ENCODE results near the gene GANC.
A peak's percentile ranks its signal among the peaks of the same experiment; 100 is the strongest.

GANC gene

DNA sequence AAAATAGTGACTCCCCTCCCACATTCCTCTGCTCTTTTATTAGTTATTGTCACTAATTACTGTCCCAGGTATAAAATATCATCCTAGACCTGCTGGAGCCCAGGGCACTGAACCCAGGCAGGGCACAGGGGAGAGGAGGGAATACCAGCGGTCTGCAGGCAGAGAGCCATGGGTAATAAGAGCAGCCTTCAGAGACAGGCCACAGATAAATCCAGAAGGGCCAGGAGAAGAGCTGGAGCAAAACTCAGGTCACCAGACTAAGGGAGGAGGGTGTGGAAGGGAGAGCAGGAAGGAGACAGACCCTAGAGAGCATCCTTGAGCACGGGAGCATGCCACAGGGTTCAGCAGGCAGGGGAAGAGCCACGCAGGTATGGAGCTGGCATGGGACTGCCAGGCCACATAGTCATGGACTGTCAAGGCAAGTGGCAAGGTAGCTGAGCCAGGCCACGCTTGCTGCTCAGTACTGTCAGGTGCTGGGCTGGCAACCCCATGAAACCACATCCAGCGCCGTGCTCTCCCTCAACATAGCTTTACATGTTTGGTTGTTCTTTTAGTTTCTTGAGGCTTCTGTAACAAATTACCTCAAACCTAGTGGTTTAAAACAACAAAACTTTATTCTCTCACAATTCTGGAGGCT is 70.7 kb downstream of the GANC start:
- Histone ChIP-seq H3K9me3 (ENCODE audit: control insufficient read depth, low read length) (no peaks in the 10 kb centered on the region), H3K4me3 (ENCODE audit: extremely low read depth, insufficient read depth, low read length, poor library complexity, severe bottlenecking) (no peak overlapping the region), H3K36me3 (ENCODE audit: control insufficient read depth, insufficient read depth, low read length) (peaks cover 4% of the 10 kb centered on the region), H3K4me1 (ENCODE audit: control insufficient read depth, insufficient read depth, low read length, poor library complexity, severe bottlenecking) (peaks cover 11% of the 10 kb centered on the region), H3K27ac (ENCODE audit: low read depth, low read length, severe bottlenecking) (no peak overlapping the region)
- 80 to 83% methylated on average over 4 to 6 of the region's 6 CpGs for WGBS, 2 experiments (ENCODE audit: insufficient coverage in 2 of 2)

DNA sequence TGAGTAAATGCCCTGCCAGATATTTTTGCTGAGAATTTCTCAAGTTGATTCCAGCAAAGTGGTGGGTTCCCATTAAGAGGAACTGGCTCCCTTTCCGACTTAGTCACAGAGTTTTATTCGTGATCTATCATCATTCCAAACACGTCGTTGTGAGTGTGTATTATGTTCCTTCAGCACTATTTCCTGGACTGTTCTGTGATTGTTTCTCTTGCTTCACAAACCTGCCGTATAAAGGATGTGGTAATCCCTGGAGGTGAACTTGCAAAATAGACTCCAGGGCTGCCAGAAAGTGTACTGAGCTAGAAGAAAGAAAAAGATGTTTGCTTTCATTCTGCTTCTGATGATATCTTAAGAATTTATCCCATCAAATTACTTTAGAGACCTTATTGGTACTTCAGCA is 71.8 kb downstream of the GANC start:
- no peak overlapping the region for H3K4me3 ChIP-seq (ENCODE audit: extremely low read depth, insufficient read depth, low read length, poor library complexity, severe bottlenecking)
- peaks cover 4% of the 10 kb centered on the region for H3K36me3 ChIP-seq (ENCODE audit: control insufficient read depth, insufficient read depth, low read length)
- 90 to 100% methylated on average over 2 of the region's 5 CpGs for WGBS, 2 experiments (ENCODE audit: insufficient coverage in 2 of 2)
- no peaks in the 10 kb centered on the region for H3K9me3 ChIP-seq (ENCODE audit: control insufficient read depth, low read length)
- no peak overlapping the region for H3K27ac ChIP-seq (ENCODE audit: low read depth, low read length, severe bottlenecking)
- H3K4me1 ChIP-seq (ENCODE audit: control insufficient read depth, insufficient read depth, low read length, poor library complexity, severe bottlenecking), result peaks cover 12% of the 10 kb centered on the region

DNA sequence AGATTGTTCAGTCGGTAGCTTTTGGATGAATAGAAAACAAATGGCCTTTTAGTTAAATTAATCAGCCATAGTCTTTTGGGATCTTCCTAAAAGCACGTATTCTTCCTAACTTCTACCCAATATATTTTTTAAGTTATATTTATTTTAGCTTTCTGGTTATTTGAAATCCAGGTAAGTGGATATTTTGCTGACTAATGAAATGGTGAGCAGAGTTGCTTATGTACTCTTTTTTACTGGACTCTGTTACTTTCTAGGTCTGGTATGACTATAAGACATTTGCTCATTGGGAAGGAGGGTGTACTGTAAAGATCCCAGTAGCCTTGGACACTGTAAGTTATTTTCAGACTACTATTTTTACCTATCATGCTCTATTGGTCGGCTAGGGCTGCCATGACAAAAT is 72.5 kb downstream of the GANC start:
- 88 to 100% methylated on average over 1 of the region's 3 CpGs for WGBS, 2 experiments (ENCODE audit: insufficient coverage in 2 of 2)
- H3K27ac ChIP-seq (ENCODE audit: low read depth, low read length, severe bottlenecking), result no peak overlapping the region
- no peaks in the 10 kb centered on the region for H3K9me3 ChIP-seq (ENCODE audit: control insufficient read depth, low read length)
- H3K36me3 ChIP-seq (ENCODE audit: control insufficient read depth, insufficient read depth, low read length), result peaks cover 4% of the 10 kb centered on the region
- H3K4me3 ChIP-seq (ENCODE audit: extremely low read depth, insufficient read depth, low read length, poor library complexity, severe bottlenecking), result no peak overlapping the region
- H3K4me1 ChIP-seq (ENCODE audit: control insufficient read depth, insufficient read depth, low read length, poor library complexity, severe bottlenecking), result peaks cover 12% of the 10 kb centered on the region

DNA sequence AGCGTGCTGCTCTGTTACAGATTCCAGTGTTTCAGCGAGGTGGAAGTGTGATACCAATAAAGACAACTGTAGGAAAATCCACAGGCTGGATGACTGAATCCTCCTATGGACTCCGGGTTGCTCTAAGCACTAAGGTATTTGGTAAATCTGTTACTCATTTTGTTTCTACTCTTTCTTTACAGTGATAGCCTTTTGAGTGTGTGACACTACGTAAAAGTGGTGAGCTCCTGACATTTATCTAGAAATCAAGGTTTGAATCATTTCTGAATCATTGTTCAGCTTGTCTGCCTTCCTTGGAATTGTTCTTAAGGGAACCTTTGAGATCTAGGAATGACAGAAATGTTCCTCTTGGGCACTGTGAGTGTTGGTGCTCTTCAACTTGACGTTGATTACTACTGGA is 75.1 kb downstream of the GANC start:
- 93 to 95% methylated on average over 3 to 4 of the region's 5 CpGs for WGBS, 2 experiments (ENCODE audit: insufficient coverage in 2 of 2)
- Histone ChIP-seq H3K4me1 (ENCODE audit: control insufficient read depth, insufficient read depth, low read length, poor library complexity, severe bottlenecking) (peaks cover 12% of the 10 kb centered on the region), H3K36me3 (ENCODE audit: control insufficient read depth, insufficient read depth, low read length) (peaks cover 13% of the 10 kb centered on the region), H3K9me3 (ENCODE audit: control insufficient read depth, low read length) (no peaks in the 10 kb centered on the region), H3K4me3 (ENCODE audit: extremely low read depth, insufficient read depth, low read length, poor library complexity, severe bottlenecking) (no peak overlapping the region), H3K27ac (ENCODE audit: low read depth, low read length, severe bottlenecking) (no peak overlapping the region)

DNA sequence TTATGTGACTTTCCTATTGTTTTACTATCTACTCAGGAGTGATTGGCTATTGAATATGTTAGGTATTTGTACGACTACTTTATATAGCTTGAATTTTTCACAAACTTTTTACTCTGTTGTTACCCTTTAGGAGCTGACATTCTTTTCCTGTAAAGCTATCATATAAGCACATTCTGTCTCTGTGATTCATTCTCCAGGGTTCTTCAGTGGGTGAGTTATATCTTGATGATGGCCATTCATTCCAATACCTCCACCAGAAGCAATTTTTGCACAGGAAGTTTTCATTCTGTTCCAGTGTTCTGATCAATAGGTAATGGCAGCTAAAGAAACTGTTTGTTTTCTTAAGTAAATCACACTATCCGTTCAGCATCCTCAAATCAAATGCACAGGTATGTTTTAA is 76.2 kb downstream of the GANC start:
- H3K36me3 ChIP-seq (ENCODE audit: control insufficient read depth, insufficient read depth, low read length), result peaks cover 9% of the 10 kb centered on the region
- peak overlapping the region; percentile 37 for H3K27ac ChIP-seq (ENCODE audit: low read depth, low read length, severe bottlenecking)
- WGBS, 2 experiments (ENCODE audit: insufficient coverage in 2 of 2), result no CpG with 5 or more reads among the region's 2 CpGs

DNA sequence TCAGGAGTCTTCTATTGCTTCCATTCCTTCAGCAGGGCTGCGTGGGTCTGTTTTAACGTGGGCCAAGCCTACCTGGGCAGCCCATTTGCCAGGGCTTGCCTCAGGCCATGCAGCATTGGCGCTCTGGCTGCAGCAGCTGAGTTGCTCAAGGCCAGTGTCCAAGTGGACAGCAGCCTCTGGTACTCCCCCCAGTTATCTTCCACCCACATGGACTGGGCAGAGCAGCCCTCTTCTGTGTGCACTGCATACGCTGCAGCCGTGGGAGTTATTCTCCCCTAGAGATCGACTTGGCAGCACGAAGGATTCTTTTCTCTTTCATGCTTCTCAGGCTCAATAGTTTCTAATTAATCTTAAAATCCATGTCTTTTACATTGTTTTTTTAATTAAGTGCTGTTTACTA is 79.4 kb downstream of the GANC start:
- H3K4me1 ChIP-seq (ENCODE audit: control insufficient read depth, insufficient read depth, low read length, poor library complexity, severe bottlenecking), result peaks cover 9% of the 10 kb centered on the region
- H3K27ac ChIP-seq (ENCODE audit: low read depth, low read length, severe bottlenecking), result no peak overlapping the region
- H3K4me3 ChIP-seq (ENCODE audit: extremely low read depth, insufficient read depth, low read length, poor library complexity, severe bottlenecking), result no peak overlapping the region
- H3K36me3 ChIP-seq (ENCODE audit: control insufficient read depth, insufficient read depth, low read length), result peaks cover 9% of the 10 kb centered on the region
- 93 to 95% methylated on average over 3 to 5 of the region's 7 CpGs for WGBS, 2 experiments (ENCODE audit: insufficient coverage in 2 of 2)
- no peaks in the 10 kb centered on the region for H3K9me3 ChIP-seq (ENCODE audit: control insufficient read depth, low read length)

More for the DNA sequence above, 76.2 kb downstream of the GANC start:
- Histone ChIP-seq H3K9me3 (ENCODE audit: control insufficient read depth, low read length) (no peaks in the 10 kb centered on the region), H3K4me1 (ENCODE audit: control insufficient read depth, insufficient read depth, low read length, poor library complexity, severe bottlenecking) (peaks cover 12% of the 10 kb centered on the region), H3K4me3 (ENCODE audit: extremely low read depth, insufficient read depth, low read length, poor library complexity, severe bottlenecking) (no peak overlapping the region)

DNA sequence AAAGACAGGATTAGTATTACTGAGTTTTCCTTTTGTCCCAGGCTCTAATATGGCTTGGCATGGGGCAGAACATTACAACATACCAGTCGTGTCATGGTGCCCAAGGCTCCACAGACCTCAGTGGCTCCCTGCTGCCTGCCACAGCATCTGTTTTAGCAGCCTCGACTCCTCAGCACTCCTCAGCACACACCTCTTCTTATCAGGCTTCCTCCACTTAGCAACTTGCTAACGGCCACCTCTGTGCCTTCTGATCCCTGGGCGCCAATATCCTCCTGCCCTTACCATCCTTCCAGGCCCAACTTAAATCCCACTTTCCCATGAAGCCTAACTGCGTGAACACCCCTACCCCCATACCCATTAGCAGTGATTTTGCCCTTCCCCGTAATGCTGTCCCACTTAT is 80.1 kb downstream of the GANC start:
- Histone ChIP-seq H3K4me1 (ENCODE audit: control insufficient read depth, insufficient read depth, low read length, poor library complexity, severe bottlenecking) (peaks cover 9% of the 10 kb centered on the region), H3K4me3 (ENCODE audit: extremely low read depth, insufficient read depth, low read length, poor library complexity, severe bottlenecking) (no peak overlapping the region), H3K9me3 (ENCODE audit: control insufficient read depth, low read length) (no peaks in the 10 kb centered on the region), H3K36me3 (ENCODE audit: control insufficient read depth, insufficient read depth, low read length) (peaks cover 9% of the 10 kb centered on the region), H3K27ac (ENCODE audit: low read depth, low read length, severe bottlenecking) (no peak overlapping the region)
- 73 to 79% methylated on average over 5 to 6 of the region's 6 CpGs for WGBS, 2 experiments (ENCODE audit: insufficient coverage in 2 of 2)

DNA sequence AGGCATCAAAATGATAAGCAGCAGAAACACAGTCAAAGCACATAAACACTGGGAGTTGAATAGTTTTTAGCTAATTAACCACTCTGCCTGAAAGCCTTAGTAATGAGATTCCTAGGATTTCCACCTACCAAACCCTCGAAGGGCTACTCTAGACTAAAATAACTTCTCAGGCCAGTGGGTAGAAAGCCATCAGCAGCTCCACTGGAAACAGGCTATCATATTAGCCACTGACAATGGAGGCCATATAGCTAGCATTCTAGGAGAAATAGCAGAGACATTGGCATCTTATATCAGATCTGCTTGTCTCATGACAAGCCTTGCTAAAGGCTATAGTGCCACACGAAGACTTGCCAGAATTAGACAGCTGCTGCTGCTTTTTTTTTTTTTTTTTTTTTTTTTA is 81.8 kb downstream of the GANC start:
- Histone ChIP-seq H3K36me3 (ENCODE audit: control insufficient read depth, insufficient read depth, low read length) (peaks cover 9% of the 10 kb centered on the region), H3K4me3 (ENCODE audit: extremely low read depth, insufficient read depth, low read length, poor library complexity, severe bottlenecking) (no peak overlapping the region), H3K27ac (ENCODE audit: low read depth, low read length, severe bottlenecking) (no peak overlapping the region), H3K4me1 (ENCODE audit: control insufficient read depth, insufficient read depth, low read length, poor library complexity, severe bottlenecking) (no peaks in the 10 kb centered on the region), H3K9me3 (ENCODE audit: control insufficient read depth, low read length) (no peaks in the 10 kb centered on the region)
- WGBS, 2 experiments (ENCODE audit: insufficient coverage in 2 of 2), result 83% methylated on average over 1 of the region's 2 CpGs; no CpG with 5 or more reads in 1 of the 2 experiments

DNA sequence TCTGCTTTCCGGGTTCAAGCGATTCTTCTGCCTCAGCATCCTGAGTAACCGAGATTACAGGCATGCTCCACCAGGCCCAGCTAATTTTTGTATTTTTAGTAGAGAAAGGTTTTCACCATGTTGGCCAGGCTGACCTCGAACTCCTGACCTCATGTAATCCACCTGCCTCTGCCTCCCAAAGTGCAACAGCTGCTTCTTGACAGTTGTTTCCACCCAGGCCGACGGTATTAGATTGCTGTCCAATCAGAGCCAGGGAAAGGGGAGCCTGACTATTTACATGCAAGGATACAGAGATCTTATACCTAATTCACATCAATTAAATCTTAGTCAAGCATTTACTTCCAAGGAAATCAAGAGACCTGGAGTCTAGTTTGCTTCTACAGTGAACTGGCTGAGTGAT is 82.3 kb downstream of the GANC start:
- Histone ChIP-seq H3K27ac (ENCODE audit: low read depth, low read length, severe bottlenecking) (no peak overlapping the region), H3K9me3 (ENCODE audit: control insufficient read depth, low read length) (no peaks in the 10 kb centered on the region), H3K36me3 (ENCODE audit: control insufficient read depth, insufficient read depth, low read length) (peaks cover 9% of the 10 kb centered on the region), H3K4me3 (ENCODE audit: extremely low read depth, insufficient read depth, low read length, poor library complexity, severe bottlenecking) (no peak overlapping the region), H3K4me1 (ENCODE audit: control insufficient read depth, insufficient read depth, low read length, poor library complexity, severe bottlenecking) (no peaks in the 10 kb centered on the region)
- WGBS, 2 experiments (ENCODE audit: insufficient coverage in 2 of 2), result 89 to 96% methylated on average over 5 to 6 of the region's 6 CpGs

DNA sequence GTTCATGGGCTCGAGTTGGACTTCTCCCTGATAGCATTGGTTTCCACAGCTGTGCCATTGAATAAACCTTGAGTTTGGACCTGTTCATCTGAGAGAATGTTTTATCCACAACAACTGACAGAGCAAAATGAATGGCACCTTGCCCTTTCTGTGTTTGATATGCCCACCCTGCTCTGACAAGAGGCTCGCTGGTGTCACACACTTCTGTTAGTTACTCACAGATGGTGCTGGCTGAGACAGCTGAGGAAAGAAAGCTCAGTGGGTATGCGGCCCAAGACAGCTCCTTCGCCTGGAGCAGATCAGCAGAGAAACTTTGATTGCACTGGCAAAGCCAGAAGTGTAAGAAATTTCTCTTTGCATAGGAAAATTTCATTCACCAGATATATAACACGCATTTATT is 83.8 kb downstream of the GANC start:
- no peaks in the 10 kb centered on the region for H3K4me1 ChIP-seq (ENCODE audit: control insufficient read depth, insufficient read depth, low read length, poor library complexity, severe bottlenecking)
- no peak overlapping the region for H3K4me3 ChIP-seq (ENCODE audit: extremely low read depth, insufficient read depth, low read length, poor library complexity, severe bottlenecking)
- no peaks in the 10 kb centered on the region for H3K9me3 ChIP-seq (ENCODE audit: control insufficient read depth, low read length)
- no peak overlapping the region for H3K27ac ChIP-seq (ENCODE audit: low read depth, low read length, severe bottlenecking)
- 95 to 96% methylated on average over 2 to 4 of the region's 5 CpGs for WGBS, 2 experiments (ENCODE audit: insufficient coverage in 2 of 2)
- peaks cover 9% of the 10 kb centered on the region for H3K36me3 ChIP-seq (ENCODE audit: control insufficient read depth, insufficient read depth, low read length)

DNA sequence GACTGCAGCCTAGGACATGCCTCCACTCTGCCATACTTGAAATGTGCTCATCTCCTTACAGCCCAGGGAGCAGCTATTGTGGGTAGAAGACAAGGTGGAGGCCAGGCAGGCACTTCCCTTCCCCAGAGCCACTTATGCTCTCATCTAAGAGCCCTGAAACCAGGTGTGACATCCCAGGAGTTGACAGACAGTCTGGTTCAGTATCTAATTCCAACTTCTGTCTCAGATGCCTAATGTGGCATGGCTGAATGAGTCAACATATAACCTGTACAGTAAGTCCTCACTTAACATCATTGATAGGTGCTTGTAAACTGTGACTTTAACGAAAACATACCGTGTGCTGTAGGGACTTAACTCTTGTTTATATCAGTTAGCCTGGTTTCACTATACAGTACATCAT is 85.1 kb downstream of the GANC start:
- 92 to 100% methylated on average over 1 to 2 of the region's 2 CpGs for WGBS, 2 experiments (ENCODE audit: insufficient coverage in 2 of 2)

More for the DNA sequence above, 85.1 kb downstream of the GANC start:
- H3K36me3 ChIP-seq (ENCODE audit: control insufficient read depth, insufficient read depth, low read length), result no peaks in the 10 kb centered on the region
- no peaks in the 10 kb centered on the region for H3K9me3 ChIP-seq (ENCODE audit: control insufficient read depth, low read length)
- H3K27ac ChIP-seq (ENCODE audit: low read depth, low read length, severe bottlenecking), result no peak overlapping the region
- H3K4me1 ChIP-seq (ENCODE audit: control insufficient read depth, insufficient read depth, low read length, poor library complexity, severe bottlenecking), result no peaks in the 10 kb centered on the region
- H3K4me3 ChIP-seq (ENCODE audit: extremely low read depth, insufficient read depth, low read length, poor library complexity, severe bottlenecking), result no peak overlapping the region

Measured in mesodermal cell (in vitro differentiated cells).